NCI-H128 (cell line): Measurements from ENCODE around the gene AKR7A3.
"Not testable (repeated sequence)": the region's sequence is repeated elsewhere in the genome, so short reads cannot be mapped to it uniquely, and the experiment has no call there.

Experiments used
- DNase-seq: peaks from one replicate; lab custom pipeline; 2025; ENCODE audit not compliant: unreplicated experiment; lab: John Stamatoyannopoulos, UW

Gene AKR7A3

GRCh38 chr1:19319196-19319595 lies 30.6 kb upstream of the AKR7A3 start:
- DNase-seq = no peak

GRCh38 chr1:19317126-19317910 lies 28.7 kb upstream of the AKR7A3 start:
- DNase-seq = no peak

GRCh38 chr1:19315378-19316198 lies 27.0 kb upstream of the AKR7A3 start:
- DNase-seq = no peak

GRCh38 chr1:19313961-19314882 lies 25.7 kb upstream of the AKR7A3 start:
- DNase-seq = no peak

GRCh38 chr1:19313636-19313959 lies 25.0 kb upstream of the AKR7A3 start:
- no peak for DNase-seq

GRCh38 chr1:19312782-19313635 lies 24.4 kb upstream of the AKR7A3 start:
- DNase-seq = no peak

- DNase-seq = peak; percentile 90
These were observed 23.6 kb upstream of the AKR7A3 start, which contains the start of the genes AKR7A2 and SLC66A1 for GRCh38 chr1:19311931-19312781. AKR7A2 (minus strand) TSS chr1:19312144; CDS start chr1:19312124, 20 bp downstream. SLC66A1 (plus strand) TSS chr1:19312326; CDS start chr1:19317678, 5,352 bp downstream.

- no peak for DNase-seq
These were observed 22.9 kb upstream of the AKR7A3 start for GRCh38 chr1:19311503-19311930.

GRCh38 chr1:19310720-19311502 lies 22.3 kb upstream of the AKR7A3 start:
- DNase-seq = no peak

- no peak for DNase-seq
These were observed 21.5 kb upstream of the AKR7A3 start for GRCh38 chr1:19310061-19310460.

GRCh38 chr1:19309123-19309813 lies 20.7 kb upstream of the AKR7A3 start:
- DNase-seq = no peak

- no peak for DNase-seq
These were observed 19.9 kb upstream of the AKR7A3 start for GRCh38 chr1:19308509-19308907.

GRCh38 chr1:19307794-19308508 lies 19.4 kb upstream of the AKR7A3 start:
- no peak for DNase-seq

GRCh38 chr1:19306941-19307340 lies 18.4 kb upstream of the AKR7A3 start:
- DNase-seq = no peak

GRCh38 chr1:19305880-19306279 lies 17.3 kb upstream of the AKR7A3 start:
- DNase-seq = no peak

- DNase-seq = not testable (repeated sequence)
These were observed 15.5 kb upstream of the AKR7A3 start for GRCh38 chr1:19304081-19304480.

- DNase-seq = no peak
These were observed 11.6 kb upstream of the AKR7A3 start for GRCh38 chr1:19300211-19300610.
